ENCODE data around the gene LPP. TPM values are rescaled to one million over a fixed set of nuclear protein-coding genes. Genes with fewer than 3 reads are reported as not detected.

Gene LPP
- total RNA-seq, 1 donor: 196 TPM

GRCh38 chr3:188433521-188434150 is 279.7 kb downstream of the LPP start:
- no peak for DNase-seq (ENCODE audit: low read depth)

DNA sequence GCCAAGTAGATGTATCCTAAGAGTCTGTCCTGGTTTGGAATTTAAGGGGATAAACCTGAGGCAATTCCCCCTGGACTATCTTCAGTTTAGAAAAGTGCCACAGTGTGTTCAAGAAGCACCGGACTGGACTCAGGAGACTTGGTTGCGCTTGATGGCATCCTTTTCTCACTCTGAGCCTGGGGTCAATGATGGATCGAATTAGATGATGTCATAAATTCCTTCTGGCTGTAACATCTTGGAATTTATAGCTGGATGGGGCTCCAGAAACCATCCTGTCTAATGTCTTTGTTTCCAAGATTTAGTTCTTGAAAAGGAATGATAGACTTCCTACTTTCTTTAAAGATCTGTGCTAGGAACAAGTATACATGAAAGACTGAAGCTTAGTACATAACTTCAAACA is 280.6 kb downstream of the LPP start:
- no peak for DNase-seq (ENCODE audit: low read depth)
- H3K4me3 ChIP-seq (ENCODE audit: low read depth, low read length): no peak overlapping the region
- TF ChIP-seq, protein P1, sequence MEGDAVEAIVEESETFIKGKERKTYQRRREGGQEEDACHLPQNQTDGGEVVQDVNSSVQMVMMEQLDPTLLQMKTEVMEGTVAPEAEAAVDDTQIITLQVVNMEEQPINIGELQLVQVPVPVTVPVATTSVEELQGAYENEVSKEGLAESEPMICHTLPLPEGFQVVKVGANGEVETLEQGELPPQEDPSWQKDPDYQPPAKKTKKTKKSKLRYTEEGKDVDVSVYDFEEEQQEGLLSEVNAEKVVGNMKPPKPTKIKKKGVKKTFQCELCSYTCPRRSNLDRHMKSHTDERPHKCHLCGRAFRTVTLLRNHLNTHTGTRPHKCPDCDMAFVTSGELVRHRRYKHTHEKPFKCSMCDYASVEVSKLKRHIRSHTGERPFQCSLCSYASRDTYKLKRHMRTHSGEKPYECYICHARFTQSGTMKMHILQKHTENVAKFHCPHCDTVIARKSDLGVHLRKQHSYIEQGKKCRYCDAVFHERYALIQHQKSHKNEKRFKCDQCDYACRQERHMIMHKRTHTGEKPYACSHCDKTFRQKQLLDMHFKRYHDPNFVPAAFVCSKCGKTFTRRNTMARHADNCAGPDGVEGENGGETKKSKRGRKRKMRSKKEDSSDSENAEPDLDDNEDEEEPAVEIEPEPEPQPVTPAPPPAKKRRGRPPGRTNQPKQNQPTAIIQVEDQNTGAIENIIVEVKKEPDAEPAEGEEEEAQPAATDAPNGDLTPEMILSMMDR (IDR thresholded peaks at IDR 0.05; ENCODE audit: insufficient read depth, low read depth, low read length): no peak

More at GRCh38 chr3:188433521-188434150, 279.7 kb downstream of the LPP start:
- TF ChIP-seq, protein P1 (IDR thresholded peaks at IDR 0.05; ENCODE audit: insufficient read depth, low read depth, low read length): no peak
- H3K4me3 ChIP-seq (ENCODE audit: low read depth, low read length): no peak overlapping the region

DNA sequence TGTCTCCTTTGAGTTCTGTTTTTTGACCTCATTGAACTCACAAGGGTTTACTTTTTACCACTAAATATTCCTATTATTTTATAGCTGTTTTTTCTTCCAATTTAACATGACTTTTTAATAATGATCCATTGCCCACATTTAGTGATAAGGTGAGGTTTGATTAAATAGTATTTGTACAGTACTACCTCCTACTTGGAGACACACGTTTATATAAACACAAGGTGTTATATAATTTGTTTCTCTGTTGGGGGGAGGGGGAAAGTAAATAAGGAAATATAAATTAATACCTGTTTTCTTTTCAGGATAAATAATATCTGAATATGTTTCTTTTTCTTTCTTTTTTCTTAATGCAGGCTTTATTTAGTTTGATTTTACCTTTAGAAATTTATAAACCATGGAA is 281.3 kb downstream of the LPP start:
- no peak for DNase-seq (ENCODE audit: low read depth)
- H3K4me3 ChIP-seq (ENCODE audit: low read depth, low read length): no peak overlapping the region
- TF ChIP-seq, protein P1 (IDR thresholded peaks at IDR 0.05; ENCODE audit: insufficient read depth, low read depth, low read length): no peak

DNA sequence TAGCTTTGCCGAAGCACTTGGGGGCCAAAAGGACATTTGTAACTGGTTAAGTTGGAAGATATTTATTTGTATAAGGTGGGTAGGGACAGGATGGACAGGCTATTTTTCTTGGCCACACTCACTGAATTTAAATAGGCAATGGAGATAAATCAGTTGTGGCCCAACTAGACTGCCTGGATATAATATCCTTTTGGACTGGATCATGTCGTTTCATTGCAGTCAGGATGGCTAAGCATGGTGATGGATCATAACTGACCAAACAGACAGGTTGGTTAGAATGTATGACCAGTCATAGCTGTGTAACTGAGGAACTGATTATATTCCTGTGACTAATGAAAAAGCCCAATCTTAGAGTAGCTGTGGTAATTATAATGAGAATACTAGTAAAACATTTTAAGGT is 284.0 kb downstream of the LPP start:
- no peak for DNase-seq (ENCODE audit: low read depth)

DNA sequence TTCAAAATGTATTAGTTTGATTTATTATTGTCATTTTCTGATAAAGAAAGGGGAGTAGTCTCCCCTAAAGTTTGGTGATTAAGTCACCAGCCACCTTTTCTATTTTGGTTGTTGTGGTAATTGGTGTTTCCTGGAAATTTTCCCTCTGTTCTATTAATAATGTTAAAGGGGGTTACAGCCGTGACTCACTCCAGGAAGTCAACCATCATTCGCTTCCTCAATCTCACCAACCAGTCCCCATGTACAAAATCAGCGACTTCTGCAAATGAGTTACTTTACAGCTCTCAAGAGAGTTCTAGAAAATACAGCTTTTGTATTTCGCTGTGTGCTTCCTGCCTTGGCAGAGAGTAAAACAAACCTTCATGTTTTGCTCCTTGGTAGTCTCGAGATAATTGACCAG is 285.1 kb downstream of the LPP start:
- no peak for DNase-seq (ENCODE audit: low read depth)
- TF ChIP-seq, protein P1 (IDR thresholded peaks at IDR 0.05; ENCODE audit: insufficient read depth, low read depth, low read length): no peak
- H3K4me3 ChIP-seq (ENCODE audit: low read depth, low read length): no peak overlapping the region

More for the DNA sequence above, 284.0 kb downstream of the LPP start:
- no peak overlapping the region for H3K4me3 ChIP-seq (ENCODE audit: low read depth, low read length)
- TF ChIP-seq, protein P1 (IDR thresholded peaks at IDR 0.05; ENCODE audit: insufficient read depth, low read depth, low read length): no peak

DNA sequence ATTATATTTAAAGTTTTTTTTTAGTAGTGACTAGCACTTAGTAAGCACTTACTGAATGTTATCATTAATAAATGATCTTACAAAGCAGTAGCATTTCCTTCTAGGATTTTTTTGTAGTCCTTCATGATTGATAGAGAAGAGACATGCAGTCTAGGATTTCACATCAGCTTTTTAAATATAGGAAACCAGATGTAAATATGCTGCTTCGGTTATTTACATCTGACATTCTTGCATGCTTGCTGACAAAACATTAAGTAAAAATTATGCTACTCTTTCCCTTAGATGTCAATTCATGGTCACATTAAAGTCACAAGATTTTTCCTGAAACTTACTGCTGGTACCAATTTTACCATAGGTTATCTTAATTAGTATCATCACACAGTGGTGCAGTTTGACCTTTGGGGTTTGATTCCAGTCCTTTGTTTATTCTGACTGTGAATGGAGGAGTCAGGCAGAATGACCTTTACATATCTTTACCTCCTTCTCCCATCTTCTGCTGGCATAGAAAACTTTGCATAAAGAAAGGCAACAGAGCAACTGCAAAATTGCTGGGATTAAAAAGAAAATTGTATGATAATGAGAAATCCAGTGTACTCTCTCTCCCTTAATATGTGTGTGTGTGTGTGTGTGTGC is 286.5 kb downstream of the LPP start:
- TF ChIP-seq, protein P1 (IDR thresholded peaks at IDR 0.05; ENCODE audit: insufficient read depth, low read depth, low read length): no peak
- no peak for DNase-seq (ENCODE audit: low read depth)
- H3K4me3 ChIP-seq (ENCODE audit: low read depth, low read length): no peak overlapping the region
